HCT116 (cell line): Measurements from ENCODE around the gene NEURL1B. TPM values are rescaled to one million over a fixed set of nuclear protein-coding genes. Genes with fewer than 3 reads are reported as not detected.

Experiments used
- ATAC-seq: fragments of 200-7000 bp; cut with Tn5 transposase; 2 replicates; pipeline ENCODE4 v1.9.1; 2020; ENCODE audit warnings: mild to moderate bottlenecking, moderate library complexity
- BruUV-seq: library from RNA; stranded (reverse); fragments of 400-500 nt; replicated peaks from 2 replicates; lab custom pipeline; 2021; lab: Mats Ljungman, UMichigan
- CTCF ChIA-PET: fragments of 300-600 bp; sonication (Branson Sonifier 250); formaldehyde crosslinking; loops from one replicate; lab custom pipeline; 2021; ENCODE audit warnings: antibody characterized with exemption; lab: Charles Lee
- POLR2A ChIA-PET: fragments of 300-600, 350-600 bp; sonication (Branson Sonifier 250); formaldehyde crosslinking; loops from one replicate; lab custom pipeline; 2021; ENCODE audit warnings: antibody characterized with exemption; lab: Charles Lee
- RAD21 ChIA-PET, 2 experiments: fragments of 300-600 bp; sonication (Branson Sonifier 250); formaldehyde crosslinking; loops; one replicate each; lab custom pipeline; 2023; ENCODE audit warnings: low total read pairs in 2 of 2; ENCODE audit not compliant: uncharacterized antibody in 2 of 2, unreplicated experiment in 2 of 2, low non-redundant PET in 1 of 2; lab: Charles Lee
- DNase-seq: peaks from one replicate; pipeline ENCODE4 v3.0.0-alpha.2; 2010; ENCODE audit warnings: low read depth, low spot score
- H2AFZ ChIP-seq: fragments of 200-600 bp; shearing (Covaris generic), sonication (generic); 2 replicates; pipeline ENCODE4 v1.6.1; 2017; ENCODE audit warnings: low read depth, mixed run types, mixed read lengths, antibody characterized with exemption, low read length; ENCODE audit not compliant: poor library complexity, severe bottlenecking
- H3K27ac ChIP-seq: 2 replicates; pipeline ENCODE4 v1.5.1; 2012; ENCODE audit warnings: low read depth, low read length
- H3K27me3 ChIP-seq: fragments of 200-600 bp; sonication (generic); 2 replicates; pipeline ENCODE4 v1.6.1; 2016; ENCODE audit warnings: mixed run types, low read length, mixed read lengths; ENCODE audit not compliant: insufficient read depth
- H3K36me3 ChIP-seq, 2 experiments: fragments of 200-500 bp in 1 of 2; fragments of 200-600 bp in 1 of 2; sonication (Bioruptor generic) in 1 of 2; sonication (generic) in 1 of 2; 2 replicates each; pipeline versions ENCODE4 v1.5.1 to v1.6.1; 2014 to 2016; ENCODE audit warnings: low read length in 2 of 2, inconsistent platforms in 1 of 2, mixed read lengths in 1 of 2, mixed run types in 1 of 2; ENCODE audit not compliant: insufficient read depth in 2 of 2, control insufficient read depth in 1 of 2
- H3K4me1 ChIP-seq, 2 experiments: fragments of 200-600 bp in 1 of 2; sonication (generic) in 1 of 2; 2 replicates each; pipeline versions ENCODE4 v1.5.1 to v1.6.1; 2012 to 2017; ENCODE audit warnings: low read length in 2 of 2, inconsistent platforms in 1 of 2, mild to moderate bottlenecking in 1 of 2, mixed read lengths in 1 of 2, mixed run types in 1 of 2, moderate library complexity in 1 of 2; ENCODE audit not compliant: insufficient read depth in 2 of 2, control insufficient read depth in 1 of 2
- H3K4me2 ChIP-seq: fragments of 200-600 bp; sonication (generic); 2 replicates; pipeline ENCODE4 v1.6.1; 2017; ENCODE audit warnings: mixed run types, low read length, mixed read lengths
- H3K4me3 ChIP-seq, 2 experiments: fragments of 200-600 bp in 1 of 2; sonication (generic) in 1 of 2; replicated peaks in 1 of 2; 2 replicates each; pipeline ENCODE4 v1.5.1; 2011 to 2016; ENCODE audit warnings: low read length in 2 of 2, control low read depth in 1 of 2, low read depth in 1 of 2, mild to moderate bottlenecking in 1 of 2, mixed read lengths in 1 of 2, mixed run types in 1 of 2
- H3K79me2 ChIP-seq: fragments of 200-600 bp; sonication (generic); 2 replicates; pipeline ENCODE4 v1.6.1; 2017; ENCODE audit warnings: mild to moderate bottlenecking, mixed run types, low read length, moderate library complexity, mixed read lengths; ENCODE audit not compliant: insufficient read depth
- H3K9ac ChIP-seq: fragments of 200-600 bp; sonication (generic); 2 replicates; pipeline ENCODE4 v1.6.1; 2016; ENCODE audit warnings: low read length, mixed read lengths
- H3K9me2 ChIP-seq: fragments of 200-600 bp; sonication (generic), shearing (Covaris generic); 2 replicates; pipeline ENCODE4 v1.6.1; 2017; ENCODE audit warnings: mixed run types, mild to moderate bottlenecking, moderate library complexity; ENCODE audit not compliant: insufficient read depth
- H3K9me3 ChIP-seq, 2 experiments: fragments of 200-500 bp in 1 of 2; fragments of 200-600 bp in 1 of 2; sonication (Bioruptor generic) in 1 of 2; sonication (generic) in 1 of 2; 2 replicates each; pipeline ENCODE4 v1.6.1; 2014 to 2017; ENCODE audit warnings: low read length in 2 of 2, mixed read lengths in 2 of 2, inconsistent platforms in 1 of 2, low read depth in 1 of 2, mild to moderate bottlenecking in 1 of 2, mixed run types in 1 of 2, moderate library complexity in 1 of 2; ENCODE audit not compliant: control insufficient read depth in 1 of 2, insufficient read depth in 1 of 2
- H4K20me1 ChIP-seq: fragments of 200-600 bp; sonication (generic), shearing (Covaris generic); 2 replicates; pipeline ENCODE4 v1.6.1; 2017; ENCODE audit warnings: mixed run types, mild to moderate bottlenecking, moderate library complexity; ENCODE audit not compliant: insufficient read depth
- CBX3 ChIP-seq: IDR thresholded peaks from 2 replicates; pipeline ENCODE4 v1.6.1; 2012; ENCODE audit warnings: low read depth
- EGR1 ChIP-seq: IDR thresholded peaks from 2 replicates; pipeline ENCODE4 v1.6.1; 2012; ENCODE audit warnings: low read depth
- ELF1 ChIP-seq: IDR thresholded peaks from 2 replicates; pipeline ENCODE4 v1.6.1; 2012; ENCODE audit warnings: low read depth, borderline replicate concordance
- EZH2phosphoT487 ChIP-seq: fragments of 200-600 bp; IDR thresholded peaks from 2 replicates; pipeline ENCODE4 v1.6.1; 2018; ENCODE audit warnings: antibody characterized with exemption, borderline replicate concordance
- FOSL1 ChIP-seq: IDR thresholded peaks from 2 replicates; pipeline ENCODE4 v1.6.1; 2012; ENCODE audit warnings: low read depth
- JUND ChIP-seq: IDR thresholded peaks from 2 replicates; pipeline ENCODE4 v1.6.1; 2012
- POLR2AphosphoS5 ChIP-seq: IDR thresholded peaks from 2 replicates; pipeline ENCODE4 v1.6.1; 2011; ENCODE audit warnings: mild to moderate bottlenecking, low read depth, low read length, moderate library complexity
- RAD21 ChIP-seq: IDR thresholded peaks from 2 replicates; pipeline ENCODE4 v1.6.1; 2012; ENCODE audit warnings: low read depth, mild to moderate bottlenecking
- SIN3A ChIP-seq: IDR thresholded peaks from 2 replicates; pipeline ENCODE4 v1.6.1; 2012; ENCODE audit warnings: low read depth
- SP1 ChIP-seq: IDR thresholded peaks from 2 replicates; pipeline ENCODE4 v1.6.1; 2012; ENCODE audit warnings: low read depth
- SRF ChIP-seq: IDR thresholded peaks from 2 replicates; pipeline ENCODE4 v1.6.1; 2012; ENCODE audit warnings: low read depth
- YY1 ChIP-seq: IDR thresholded peaks from 2 replicates; pipeline ENCODE4 v1.6.1; 2011; ENCODE audit warnings: low read length, low read depth, moderate library complexity, mild to moderate bottlenecking; ENCODE audit not compliant: insufficient replicate concordance; ENCODE audit errors: extremely low read depth
- ZNF274 ChIP-seq: fragments of 200-500 bp; sonication (Bioruptor generic); IDR thresholded peaks from 2 replicates; pipeline ENCODE4 v1.6.1; 2014; ENCODE audit warnings: mild to moderate bottlenecking, low read depth, low read length, inconsistent platforms
- intact Hi-C: fragments of 100-400 bp; cut with micrococcal nuclease; formaldehyde crosslinking; loops from 2 replicates; pipeline ENCODE4 v1.10.0; 2022
- total RNA-seq: library from RNA; stranded (reverse); gene quantifications from one replicate; pipeline ENCODE4 v1.2.1, GENCODE V29; 2021; ENCODE audit not compliant: unreplicated experiment
- TF ChIP-seq, protein P1 (sequence below): IDR thresholded peaks from 2 replicates; pipeline ENCODE4 v1.6.1; 2012
- TF ChIP-seq, protein P2 (sequence below): IDR thresholded peaks from 2 replicates; pipeline ENCODE4 v1.6.1; 2012; ENCODE audit warnings: low read depth
- TF ChIP-seq, protein P3 (sequence below): IDR thresholded peaks from 2 replicates; pipeline ENCODE4 v1.6.1; 2011; ENCODE audit warnings: mild to moderate bottlenecking, low read length, moderate library complexity; ENCODE audit not compliant: insufficient replicate concordance; ENCODE audit errors: extremely low read depth
- TF ChIP-seq, protein P4 (sequence below), 3 experiments: fragments of 200-600 bp in 1 of 3; sonication (generic) in 1 of 3; IDR thresholded peaks in 2 of 3; conservative IDR thresholded peaks in 1 of 3; 2 replicates each; pipeline ENCODE4 v1.5.1; 2012 to 2017; ENCODE audit warnings: low read depth in 2 of 3, low read length in 2 of 3, antibody characterized with exemption in 1 of 3, borderline replicate concordance in 1 of 3, control low read depth in 1 of 3, mild to moderate bottlenecking in 1 of 3, mixed read lengths in 1 of 3, mixed run types in 1 of 3, moderate library complexity in 1 of 3; ENCODE audit not compliant: insufficient read depth in 1 of 3
- TF ChIP-seq, protein P5 (sequence below): IDR thresholded peaks from 2 replicates; pipeline ENCODE4 v1.6.1; 2012

Gene NEURL1B
- total RNA-seq, 1 experiment from 2014 or later: 5.8 TPM

DNA sequence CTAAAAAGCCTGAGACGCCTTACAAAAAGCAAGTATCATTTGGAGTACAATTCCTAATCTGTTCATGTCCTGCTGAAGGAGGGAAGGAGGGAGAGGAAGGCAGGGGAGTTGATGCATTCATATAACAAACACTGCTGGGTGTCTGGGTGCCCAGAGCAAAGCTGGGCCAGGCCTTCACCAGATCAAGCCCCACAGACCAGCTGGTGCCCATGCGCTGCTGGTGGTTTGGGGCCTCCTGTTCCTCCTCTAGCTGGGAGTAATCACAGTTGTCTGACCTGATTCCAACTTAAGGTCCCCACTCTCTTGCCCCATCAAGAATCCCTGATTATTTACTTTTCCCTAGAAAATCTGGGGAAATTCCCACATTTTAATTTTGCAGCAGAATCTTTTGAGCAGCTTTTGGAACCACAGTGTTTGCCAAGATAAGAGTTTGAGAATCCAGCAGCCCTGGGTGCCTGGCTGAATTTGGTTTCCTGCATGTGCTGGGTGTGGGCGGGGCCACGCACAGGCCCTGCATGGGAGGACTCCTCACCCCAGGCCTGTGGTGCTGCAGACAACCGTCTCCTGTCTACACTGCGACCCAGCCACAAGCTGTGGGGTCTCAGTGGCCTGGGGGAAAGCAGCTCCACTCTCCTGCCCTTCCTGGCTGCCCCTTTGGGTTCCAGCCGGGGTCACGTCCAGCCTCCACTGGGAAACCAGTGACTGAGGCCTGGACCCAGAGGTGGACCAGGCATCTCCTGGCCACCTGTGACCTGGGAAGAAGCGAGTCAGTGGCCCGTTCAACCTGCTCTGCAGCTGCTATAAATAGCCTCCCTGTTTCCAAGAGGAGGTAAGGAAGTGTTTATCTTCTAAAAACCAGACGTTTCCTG, 47.5 kb downstream of the NEURL1B start:
- ChIA-PET POLR2A (no interaction called here), CTCF (no interaction called here), RAD21 (no interaction called here)
- H4K20me1 ChIP-seq: no peaks in the 10 kb centered on the region; the same call in 1 of the 2 replicates
- no peak for DNase-seq
- H3K9me2 ChIP-seq: no peaks in the 10 kb centered on the region
- H3K4me1 ChIP-seq: peaks cover 17 to 32% of the 10 kb centered on the region in 2 experiments
- BruUV-seq: no TSS peak
- peak overlapping the region; percentile 39; the same call in 1 of the 2 replicates for H3K27ac ChIP-seq
- ATAC-seq: peak; percentile 57
- H3K36me3 ChIP-seq: no peaks in the 10 kb centered on the region
- no peaks in the 10 kb centered on the region for H3K9me3 ChIP-seq
- peak overlapping the region; percentile 17; the same call in 1 of the 2 replicates for H3K9ac ChIP-seq
- peak overlapping the region; percentile 44 for H3K4me2 ChIP-seq
- H3K4me3 ChIP-seq: no peak overlapping the region
- H2AFZ ChIP-seq: no peak overlapping the region
- no peaks in the 10 kb centered on the region for H3K79me2 ChIP-seq
- intact Hi-C loops: no loop called here
- no peaks in the 10 kb centered on the region for H3K27me3 ChIP-seq
- TF ChIP-seq, protein P1, sequence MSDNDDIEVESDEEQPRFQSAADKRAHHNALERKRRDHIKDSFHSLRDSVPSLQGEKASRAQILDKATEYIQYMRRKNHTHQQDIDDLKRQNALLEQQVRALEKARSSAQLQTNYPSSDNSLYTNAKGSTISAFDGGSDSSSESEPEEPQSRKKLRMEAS: peak; percentile 56; the same call in 1 of the 2 replicates
- TF ChIP-seq, protein P2, sequence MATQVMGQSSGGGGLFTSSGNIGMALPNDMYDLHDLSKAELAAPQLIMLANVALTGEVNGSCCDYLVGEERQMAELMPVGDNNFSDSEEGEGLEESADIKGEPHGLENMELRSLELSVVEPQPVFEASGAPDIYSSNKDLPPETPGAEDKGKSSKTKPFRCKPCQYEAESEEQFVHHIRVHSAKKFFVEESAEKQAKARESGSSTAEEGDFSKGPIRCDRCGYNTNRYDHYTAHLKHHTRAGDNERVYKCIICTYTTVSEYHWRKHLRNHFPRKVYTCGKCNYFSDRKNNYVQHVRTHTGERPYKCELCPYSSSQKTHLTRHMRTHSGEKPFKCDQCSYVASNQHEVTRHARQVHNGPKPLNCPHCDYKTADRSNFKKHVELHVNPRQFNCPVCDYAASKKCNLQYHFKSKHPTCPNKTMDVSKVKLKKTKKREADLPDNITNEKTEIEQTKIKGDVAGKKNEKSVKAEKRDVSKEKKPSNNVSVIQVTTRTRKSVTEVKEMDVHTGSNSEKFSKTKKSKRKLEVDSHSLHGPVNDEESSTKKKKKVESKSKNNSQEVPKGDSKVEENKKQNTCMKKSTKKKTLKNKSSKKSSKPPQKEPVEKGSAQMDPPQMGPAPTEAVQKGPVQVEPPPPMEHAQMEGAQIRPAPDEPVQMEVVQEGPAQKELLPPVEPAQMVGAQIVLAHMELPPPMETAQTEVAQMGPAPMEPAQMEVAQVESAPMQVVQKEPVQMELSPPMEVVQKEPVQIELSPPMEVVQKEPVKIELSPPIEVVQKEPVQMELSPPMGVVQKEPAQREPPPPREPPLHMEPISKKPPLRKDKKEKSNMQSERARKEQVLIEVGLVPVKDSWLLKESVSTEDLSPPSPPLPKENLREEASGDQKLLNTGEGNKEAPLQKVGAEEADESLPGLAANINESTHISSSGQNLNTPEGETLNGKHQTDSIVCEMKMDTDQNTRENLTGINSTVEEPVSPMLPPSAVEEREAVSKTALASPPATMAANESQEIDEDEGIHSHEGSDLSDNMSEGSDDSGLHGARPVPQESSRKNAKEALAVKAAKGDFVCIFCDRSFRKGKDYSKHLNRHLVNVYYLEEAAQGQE: no peak
- TF ChIP-seq EZH2phosphoT487: no peak
- no peak for TF ChIP-seq ZNF274
- no peak; the same call in 1 of the 2 replicates for TF ChIP-seq POLR2AphosphoS5
- no peak for TF ChIP-seq YY1
- TF ChIP-seq CBX3: no peak
- TF ChIP-seq JUND: 0 out of 2 replicates have a peak, but pooled peaks have one; percentile 12
- no peak for TF ChIP-seq SIN3A
- TF ChIP-seq, protein P3, sequence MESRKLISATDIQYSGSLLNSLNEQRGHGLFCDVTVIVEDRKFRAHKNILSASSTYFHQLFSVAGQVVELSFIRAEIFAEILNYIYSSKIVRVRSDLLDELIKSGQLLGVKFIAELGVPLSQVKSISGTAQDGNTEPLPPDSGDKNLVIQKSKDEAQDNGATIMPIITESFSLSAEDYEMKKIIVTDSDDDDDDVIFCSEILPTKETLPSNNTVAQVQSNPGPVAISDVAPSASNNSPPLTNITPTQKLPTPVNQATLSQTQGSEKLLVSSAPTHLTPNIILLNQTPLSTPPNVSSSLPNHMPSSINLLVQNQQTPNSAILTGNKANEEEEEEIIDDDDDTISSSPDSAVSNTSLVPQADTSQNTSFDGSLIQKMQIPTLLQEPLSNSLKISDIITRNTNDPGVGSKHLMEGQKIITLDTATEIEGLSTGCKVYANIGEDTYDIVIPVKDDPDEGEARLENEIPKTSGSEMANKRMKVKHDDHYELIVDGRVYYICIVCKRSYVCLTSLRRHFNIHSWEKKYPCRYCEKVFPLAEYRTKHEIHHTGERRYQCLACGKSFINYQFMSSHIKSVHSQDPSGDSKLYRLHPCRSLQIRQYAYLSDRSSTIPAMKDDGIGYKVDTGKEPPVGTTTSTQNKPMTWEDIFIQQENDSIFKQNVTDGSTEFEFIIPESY: no peak
- TF ChIP-seq SP1: peak; percentile 57; the same call in 1 of the 2 replicates
- no peak for TF ChIP-seq FOSL1
- TF ChIP-seq, protein P4, sequence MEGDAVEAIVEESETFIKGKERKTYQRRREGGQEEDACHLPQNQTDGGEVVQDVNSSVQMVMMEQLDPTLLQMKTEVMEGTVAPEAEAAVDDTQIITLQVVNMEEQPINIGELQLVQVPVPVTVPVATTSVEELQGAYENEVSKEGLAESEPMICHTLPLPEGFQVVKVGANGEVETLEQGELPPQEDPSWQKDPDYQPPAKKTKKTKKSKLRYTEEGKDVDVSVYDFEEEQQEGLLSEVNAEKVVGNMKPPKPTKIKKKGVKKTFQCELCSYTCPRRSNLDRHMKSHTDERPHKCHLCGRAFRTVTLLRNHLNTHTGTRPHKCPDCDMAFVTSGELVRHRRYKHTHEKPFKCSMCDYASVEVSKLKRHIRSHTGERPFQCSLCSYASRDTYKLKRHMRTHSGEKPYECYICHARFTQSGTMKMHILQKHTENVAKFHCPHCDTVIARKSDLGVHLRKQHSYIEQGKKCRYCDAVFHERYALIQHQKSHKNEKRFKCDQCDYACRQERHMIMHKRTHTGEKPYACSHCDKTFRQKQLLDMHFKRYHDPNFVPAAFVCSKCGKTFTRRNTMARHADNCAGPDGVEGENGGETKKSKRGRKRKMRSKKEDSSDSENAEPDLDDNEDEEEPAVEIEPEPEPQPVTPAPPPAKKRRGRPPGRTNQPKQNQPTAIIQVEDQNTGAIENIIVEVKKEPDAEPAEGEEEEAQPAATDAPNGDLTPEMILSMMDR (IDR thresholded peaks at IDR 0.05 in 2 of 3, conservative IDR thresholded peaks at IDR 0.05 in 1 of 3; ENCODE audit: borderline replicate concordance in 1 of 3, insufficient read depth in 1 of 3, low read depth in 2 of 3, low read length in 2 of 3): no peak
- no peak for TF ChIP-seq RAD21
- TF ChIP-seq, protein P5, sequence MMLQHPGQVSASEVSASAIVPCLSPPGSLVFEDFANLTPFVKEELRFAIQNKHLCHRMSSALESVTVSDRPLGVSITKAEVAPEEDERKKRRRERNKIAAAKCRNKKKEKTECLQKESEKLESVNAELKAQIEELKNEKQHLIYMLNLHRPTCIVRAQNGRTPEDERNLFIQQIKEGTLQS: no peak
- TF ChIP-seq SRF: no peak
- no peak for TF ChIP-seq ELF1
- no peak for TF ChIP-seq EGR1
